Endothelial cell of umbilical vein (primary cell): ENCODE data around the gene CCNYL1. TPM values are rescaled to one million over a fixed set of nuclear protein-coding genes. Genes with fewer than 3 reads are reported as not detected.

ENCODE experiments used
- BruUV-seq: library from RNA; stranded (reverse); fragments of 400-500 nt; replicated peaks from 2 replicates; lab custom pipeline; 2021; lab: Mats Ljungman, UMichigan
- CTCF ChIA-PET: fragments of 300-600, 350-600 bp; sonication (Branson Sonifier 250); formaldehyde crosslinking; loops from one replicate; lab custom pipeline; 2021; ENCODE audit warnings: antibody characterized with exemption, inconsistent platforms; lab: Charles Lee
- POLR2A ChIA-PET: fragments of 300-600, 350-600 bp; sonication (Branson Sonifier 250); formaldehyde crosslinking; loops from one replicate; lab custom pipeline; 2021; ENCODE audit warnings: antibody characterized with exemption, inconsistent platforms; lab: Charles Lee
- DNase-seq: peaks from one replicate; pipeline ENCODE4 v3.0.0-alpha.2; 2011; ENCODE audit warnings: low read depth, low spot score
- FAIRE-seq: peaks from 2 replicates; lab custom pipeline; 2011; peaks lifted over from hg19 to GRCh38; lab: Jason Lieb, UNC
- H2AFZ ChIP-seq: 2 replicates; pipeline ENCODE4 v1.6.0; 2012; ENCODE audit warnings: low read depth, low read length, control low read depth, inconsistent platforms
- H3K27ac ChIP-seq: 2 replicates; pipeline ENCODE4 v1.5.1; 2011; ENCODE audit warnings: low read depth, mild to moderate bottlenecking, control low read depth, low read length, moderate library complexity; ENCODE audit not compliant: insufficient read depth
- H3K27me3 ChIP-seq, 2 experiments: 2 replicates each; pipeline versions ENCODE4 v1.6.0 to v1.6.1; 2011; ENCODE audit warnings: low read length in 2 of 2, mixed read lengths in 1 of 2; ENCODE audit not compliant: control insufficient read depth in 2 of 2, insufficient read depth in 2 of 2
- H3K36me3 ChIP-seq, 2 experiments: 2 replicates in 1 of 2; 3 replicates in 1 of 2; pipeline ENCODE4 v1.5.1; 2011; ENCODE audit warnings: low read length in 2 of 2, mild to moderate bottlenecking in 1 of 2, moderate library complexity in 1 of 2; ENCODE audit not compliant: control insufficient read depth in 2 of 2, insufficient read depth in 2 of 2; ENCODE audit errors: extremely low read depth in 1 of 2
- H3K4me1 ChIP-seq: 3 replicates; pipeline ENCODE4 v1.5.1; 2011; ENCODE audit warnings: mild to moderate bottlenecking, low read length; ENCODE audit not compliant: control insufficient read depth, insufficient read depth; ENCODE audit errors: extremely low read depth
- H3K4me2 ChIP-seq: 2 replicates; pipeline ENCODE4 v1.6.1; 2011; ENCODE audit warnings: low read length, control low read depth, mixed read lengths; ENCODE audit not compliant: insufficient read depth
- H3K4me3 ChIP-seq, 3 experiments: fragments of 200-600 bp in 1 of 3; sonication (generic), shearing (Covaris generic) in 1 of 3; replicated peaks in 1 of 3; 2 replicates each; pipeline ENCODE4 v1.5.1; 2011 to 2016; ENCODE audit warnings: control low read depth in 3 of 3, low read length in 3 of 3, mild to moderate bottlenecking in 2 of 3, inconsistent platforms in 1 of 3, low read depth in 1 of 3, moderate library complexity in 1 of 3; ENCODE audit not compliant: insufficient read depth in 1 of 3
- H3K79me2 ChIP-seq: 2 replicates; pipeline ENCODE4 v1.6.0; 2012; ENCODE audit warnings: low read length, inconsistent platforms; ENCODE audit not compliant: control insufficient read depth, insufficient read depth
- H3K9ac ChIP-seq: replicated peaks from 2 replicates; pipeline ENCODE3; 2011; ENCODE audit warnings: low read length, control low read depth; ENCODE audit not compliant: insufficient read depth; ENCODE audit errors: extremely low read depth
- H3K9me1 ChIP-seq: replicated peaks from 3 replicates; pipeline ENCODE4 v1.6.0; 2011; ENCODE audit warnings: mild to moderate bottlenecking, low read length; ENCODE audit not compliant: control insufficient read depth, insufficient read depth; ENCODE audit errors: extremely low read depth
- H3K9me3 ChIP-seq: replicated peaks from 2 replicates; pipeline ENCODE4 v1.5.1; 2012; ENCODE audit warnings: low read length, inconsistent platforms; ENCODE audit not compliant: control insufficient read depth, insufficient read depth
- H4K20me1 ChIP-seq: replicated peaks from 2 replicates; pipeline ENCODE3; 2011; ENCODE audit warnings: mild to moderate bottlenecking, low read length; ENCODE audit not compliant: control insufficient read depth, insufficient read depth; ENCODE audit errors: extremely low read depth
- EZH2 ChIP-seq: IDR thresholded peaks from 2 replicates; pipeline ENCODE4 v1.6.1; 2012; ENCODE audit warnings: borderline replicate concordance, low read depth, mild to moderate bottlenecking, moderate library complexity, low read length, inconsistent platforms; ENCODE audit not compliant: severe bottlenecking
- FOS ChIP-seq: IDR thresholded peaks from 2 replicates; pipeline ENCODE4 v1.6.1; 2011; ENCODE audit warnings: mild to moderate bottlenecking, low read length, moderate library complexity, borderline replicate concordance; ENCODE audit not compliant: insufficient read depth
- GATA2 ChIP-seq: IDR thresholded peaks from 2 replicates; pipeline ENCODE4 v1.7.0; 2011; ENCODE audit warnings: low read depth, mild to moderate bottlenecking, moderate library complexity, mixed read lengths, low read length; ENCODE audit not compliant: insufficient read length, insufficient read depth
- JUN ChIP-seq: IDR thresholded peaks from 2 replicates; pipeline ENCODE4 v1.6.1; 2011; ENCODE audit warnings: borderline replicate concordance, low read depth; ENCODE audit not compliant: insufficient read length, insufficient read depth
- MYC ChIP-seq: IDR thresholded peaks from one replicate; pipeline ENCODE4 v1.6.1; 2011; ENCODE audit warnings: mild to moderate bottlenecking, low read depth, low read length
- POLR2A ChIP-seq: IDR thresholded peaks from 2 replicates; pipeline ENCODE4 v1.6.1; 2012; ENCODE audit warnings: low read depth, mild to moderate bottlenecking, control low read depth, low read length
- POLR2AphosphoS5 ChIP-seq: IDR thresholded peaks from 2 replicates; pipeline ENCODE4 v1.6.1; 2012; ENCODE audit warnings: low read depth, mild to moderate bottlenecking, control low read depth, low read length, moderate library complexity; ENCODE audit not compliant: insufficient read depth
- dilution Hi-C: fragments of 300-500 bp; cut with MboI; formaldehyde crosslinking; loops from one replicate; pipeline ENCODE4 v1.15.0; 2019; ENCODE audit warnings: low sequenced_read_pairs; ENCODE audit not compliant: extremely low pct_ligation_motif_present
- intact Hi-C: fragments of 100-400 bp; cut with micrococcal nuclease; formaldehyde crosslinking; loops from one replicate; pipeline ENCODE4 v1.10.0; 2022
- polyA plus RNA-seq, 4 experiments: library from polyadenylated mRNA; depleted of rRNA in 3 of 4; stranded (reverse) in 3 of 4; unstranded in 1 of 4; fragments of >200 nt; gene quantifications; 2 replicates each; pipeline versions ENCODE4 v1.2.1 to v1.2.3, GENCODE V29; 2011 to 2012; ENCODE audit warnings: missing spikeins in 1 of 4
- total RNA-seq: library from RNA; stranded (reverse); gene quantifications from 2 replicates; pipeline ENCODE4 v1.2.3, GENCODE V29; 2021
- TF ChIP-seq, protein P1 (sequence below), 2 donors: IDR thresholded peaks; 1 replicate in 1 of 2; 2 replicates in 1 of 2; pipeline ENCODE4 v1.5.1; 2011; ENCODE audit warnings: low read length in 2 of 2, mild to moderate bottlenecking in 2 of 2, moderate library complexity in 2 of 2, control low read depth in 1 of 2, inconsistent platforms in 1 of 2, low read depth in 1 of 2; ENCODE audit not compliant: insufficient read depth in 1 of 2; ENCODE audit errors: extremely low read depth in 1 of 2
- TF ChIP-seq, protein P2 (sequence below): IDR thresholded peaks from 2 replicates; pipeline ENCODE4 v1.6.1; 2011; ENCODE audit not compliant: insufficient read depth, insufficient read length

CCNYL1 gene
- total and polyA plus RNA-seq, 2 donors (not counting 3 experiments of a cell fraction or from before 2014, with no cell fraction given): 15.2 to 49.3 TPM

- BruUV-seq: no TSS peak
- H3K36me3 ChIP-seq: peaks cover 0 to 8% of the 10 kb centered on the region in 2 experiments
- H3K4me3 ChIP-seq: no peak overlapping the region
- intact Hi-C loops: no loop called here
- no peaks in the 10 kb centered on the region for H3K27me3 ChIP-seq
- H3K4me1 ChIP-seq: no peaks in the 10 kb centered on the region
- dilution Hi-C loops: no loop called here
- POLR2A ChIA-PET: no interaction called here
- FAIRE-seq (no peak), DNase-seq (no peak)
- no peak overlapping the region for H3K9ac ChIP-seq
- no peak overlapping the region for H3K27ac ChIP-seq
- TF ChIP-seq POLR2AphosphoS5 (no peak), FOS (no peak), JUN (no peak), MYC (no peak), POLR2A (no peak), GATA2 (no peak), EZH2 (no peak)
- TF ChIP-seq, protein P1, sequence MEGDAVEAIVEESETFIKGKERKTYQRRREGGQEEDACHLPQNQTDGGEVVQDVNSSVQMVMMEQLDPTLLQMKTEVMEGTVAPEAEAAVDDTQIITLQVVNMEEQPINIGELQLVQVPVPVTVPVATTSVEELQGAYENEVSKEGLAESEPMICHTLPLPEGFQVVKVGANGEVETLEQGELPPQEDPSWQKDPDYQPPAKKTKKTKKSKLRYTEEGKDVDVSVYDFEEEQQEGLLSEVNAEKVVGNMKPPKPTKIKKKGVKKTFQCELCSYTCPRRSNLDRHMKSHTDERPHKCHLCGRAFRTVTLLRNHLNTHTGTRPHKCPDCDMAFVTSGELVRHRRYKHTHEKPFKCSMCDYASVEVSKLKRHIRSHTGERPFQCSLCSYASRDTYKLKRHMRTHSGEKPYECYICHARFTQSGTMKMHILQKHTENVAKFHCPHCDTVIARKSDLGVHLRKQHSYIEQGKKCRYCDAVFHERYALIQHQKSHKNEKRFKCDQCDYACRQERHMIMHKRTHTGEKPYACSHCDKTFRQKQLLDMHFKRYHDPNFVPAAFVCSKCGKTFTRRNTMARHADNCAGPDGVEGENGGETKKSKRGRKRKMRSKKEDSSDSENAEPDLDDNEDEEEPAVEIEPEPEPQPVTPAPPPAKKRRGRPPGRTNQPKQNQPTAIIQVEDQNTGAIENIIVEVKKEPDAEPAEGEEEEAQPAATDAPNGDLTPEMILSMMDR (IDR thresholded peaks at IDR 0.05; ENCODE audit: extremely low read depth in 1 of 2, insufficient read depth in 1 of 2, low read depth in 1 of 2, low read length in 2 of 2): no peak
- TF ChIP-seq, protein P2, sequence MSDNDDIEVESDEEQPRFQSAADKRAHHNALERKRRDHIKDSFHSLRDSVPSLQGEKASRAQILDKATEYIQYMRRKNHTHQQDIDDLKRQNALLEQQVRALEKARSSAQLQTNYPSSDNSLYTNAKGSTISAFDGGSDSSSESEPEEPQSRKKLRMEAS: no peak
- H4K20me1 ChIP-seq: no peaks in the 10 kb centered on the region
- H3K9me1 ChIP-seq: no peaks in the 10 kb centered on the region
- H2AFZ ChIP-seq: no peak overlapping the region
- no peaks in the 10 kb centered on the region for H3K79me2 ChIP-seq
- no peaks in the 10 kb centered on the region for H3K9me3 ChIP-seq
- CTCF ChIA-PET: interaction anchor here (1.4 to 9.7 kb wide), 3 partner anchors 124 to 290 kb away, joined by 5 to 217 read pairs (median 9); no protein-coding TSS in a partner anchor
- no peak overlapping the region for H3K4me2 ChIP-seq
Measured at GRCh38 chr2:207750345-207750744, 38.9 kb downstream of the CCNYL1 start.
